ENCODE measurements around the gene CLMP.

CLMP gene

GRCh38 chr11:123056835-123057491 lies 138.1 kb downstream of the CLMP start:
- no peak for DNase-seq (ENCODE audit: low spot score in 2 of 2)
- no peak for ATAC-seq (replicated peaks; ENCODE audit: extremely low read depth, poor library complexity, severe bottlenecking)
- Mint-ChIP-seq H3K36me3 (ENCODE audit: insufficient read depth) (peaks cover 90% of the 10 kb centered on the region), H3K9me3 (no peaks in the 10 kb centered on the region), H3K27ac (ENCODE audit: low read depth) (peak overlapping the region; percentile 98), H3K4me3 (peak overlapping the region; percentile 99), H3K4me1 (peaks cover 79% of the 10 kb centered on the region), H3K27me3 (no peaks in the 10 kb centered on the region)

GRCh38 chr11:123055191-123055901 lies 139.7 kb downstream of the CLMP start:
- H3K27ac Mint-ChIP-seq (ENCODE audit: low read depth): peak overlapping the region; percentile 64
- H3K9me3 Mint-ChIP-seq: no peaks in the 10 kb centered on the region
- DNase-seq (ENCODE audit: low spot score in 2 of 2) (no peak), ATAC-seq (replicated peaks; ENCODE audit: extremely low read depth, poor library complexity, severe bottlenecking) (no peak)
- H3K4me3 Mint-ChIP-seq: no peak overlapping the region
- H3K36me3 Mint-ChIP-seq (ENCODE audit: insufficient read depth): peaks cover 81% of the 10 kb centered on the region
- H3K4me1 Mint-ChIP-seq: peaks cover 64% of the 10 kb centered on the region
- no peaks in the 10 kb centered on the region for H3K27me3 Mint-ChIP-seq

- DNase-seq (ENCODE audit: low spot score in 2 of 2) (no peak), ATAC-seq (replicated peaks; ENCODE audit: extremely low read depth, poor library complexity, severe bottlenecking) (peak; percentile 89)
- Mint-ChIP-seq H3K4me3 (peak overlapping the region; percentile 10), H3K27ac (ENCODE audit: low read depth) (peak overlapping the region; percentile 64), H3K4me1 (peaks cover 55% of the 10 kb centered on the region), H3K36me3 (ENCODE audit: insufficient read depth) (peaks cover 73% of the 10 kb centered on the region), H3K27me3 (no peaks in the 10 kb centered on the region), H3K9me3 (no peaks in the 10 kb centered on the region)
These were observed 140.6 kb downstream of the CLMP start for GRCh38 chr11:123054301-123055065.

- ATAC-seq (replicated peaks; ENCODE audit: extremely low read depth, poor library complexity, severe bottlenecking): no peak
- no peak for DNase-seq (ENCODE audit: low spot score in 2 of 2)
- H3K27me3 Mint-ChIP-seq: no peaks in the 10 kb centered on the region
- H3K9me3 Mint-ChIP-seq: no peaks in the 10 kb centered on the region
- no peak overlapping the region for H3K4me3 Mint-ChIP-seq
- no peak overlapping the region for H3K27ac Mint-ChIP-seq (ENCODE audit: low read depth)
- H3K36me3 Mint-ChIP-seq (ENCODE audit: insufficient read depth): peaks cover 59% of the 10 kb centered on the region
- peaks cover 41% of the 10 kb centered on the region for H3K4me1 Mint-ChIP-seq
These were observed 141.9 kb downstream of the CLMP start for GRCh38 chr11:123052901-123053721.

GRCh38 chr11:123051634-123052033 lies 143.4 kb downstream of the CLMP start:
- Mint-ChIP-seq H3K9me3 (no peaks in the 10 kb centered on the region), H3K4me1 (peaks cover 27% of the 10 kb centered on the region), H3K4me3 (no peak overlapping the region), H3K27ac (ENCODE audit: low read depth) (peak overlapping the region; percentile 30), H3K36me3 (ENCODE audit: insufficient read depth) (peaks cover 44% of the 10 kb centered on the region), H3K27me3 (no peaks in the 10 kb centered on the region)
- DNase-seq (ENCODE audit: low spot score in 2 of 2): no peak
- ATAC-seq (replicated peaks; ENCODE audit: extremely low read depth, poor library complexity, severe bottlenecking): no peak

GRCh38 chr11:123051146-123051545 lies 143.9 kb downstream of the CLMP start:
- peaks cover 22% of the 10 kb centered on the region for H3K4me1 Mint-ChIP-seq
- no peak for ATAC-seq (replicated peaks; ENCODE audit: extremely low read depth, poor library complexity, severe bottlenecking)
- H3K4me3 Mint-ChIP-seq: no peak overlapping the region
- H3K27me3 Mint-ChIP-seq: no peaks in the 10 kb centered on the region
- H3K27ac Mint-ChIP-seq (ENCODE audit: low read depth): no peak overlapping the region
- no peaks in the 10 kb centered on the region for H3K9me3 Mint-ChIP-seq
- DNase-seq (ENCODE audit: low spot score in 2 of 2): no peak
- H3K36me3 Mint-ChIP-seq (ENCODE audit: insufficient read depth): peaks cover 39% of the 10 kb centered on the region

GRCh38 chr11:123047947-123048293 lies 147.1 kb downstream of the CLMP start:
- H3K9me3 Mint-ChIP-seq: no peaks in the 10 kb centered on the region
- ATAC-seq (replicated peaks; ENCODE audit: extremely low read depth, poor library complexity, severe bottlenecking) (no peak), DNase-seq (ENCODE audit: low spot score in 2 of 2) (no peak)
- H3K36me3 Mint-ChIP-seq (ENCODE audit: insufficient read depth): peaks cover 17% of the 10 kb centered on the region
- H3K27ac Mint-ChIP-seq (ENCODE audit: low read depth): no peak overlapping the region
- H3K27me3 Mint-ChIP-seq: no peaks in the 10 kb centered on the region
- no peaks in the 10 kb centered on the region for H3K4me1 Mint-ChIP-seq
- H3K4me3 Mint-ChIP-seq: no peak overlapping the region

- Mint-ChIP-seq H3K27ac (ENCODE audit: low read depth) (no peak overlapping the region), H3K4me3 (no peak overlapping the region), H3K9me3 (no peaks in the 10 kb centered on the region), H3K27me3 (no peaks in the 10 kb centered on the region), H3K4me1 (no peaks in the 10 kb centered on the region), H3K36me3 (ENCODE audit: insufficient read depth) (peaks cover 15% of the 10 kb centered on the region)
- ATAC-seq (replicated peaks; ENCODE audit: extremely low read depth, poor library complexity, severe bottlenecking) (no peak), DNase-seq (ENCODE audit: low spot score in 2 of 2) (no peak)
These were observed 147.6 kb downstream of the CLMP start for GRCh38 chr11:123047266-123047946.

GRCh38 chr11:123046473-123047259 lies 148.4 kb downstream of the CLMP start:
- no peak for DNase-seq (ENCODE audit: low spot score in 2 of 2)
- Mint-ChIP-seq H3K4me1 (no peaks in the 10 kb centered on the region), H3K27ac (ENCODE audit: low read depth) (no peak overlapping the region), H3K36me3 (ENCODE audit: insufficient read depth) (peaks cover 9% of the 10 kb centered on the region), H3K9me3 (no peaks in the 10 kb centered on the region), H3K27me3 (no peaks in the 10 kb centered on the region), H3K4me3 (no peak overlapping the region)
- no peak for ATAC-seq (replicated peaks; ENCODE audit: extremely low read depth, poor library complexity, severe bottlenecking)

- H3K4me1 Mint-ChIP-seq: no peaks in the 10 kb centered on the region
These were observed 149.9 kb downstream of the CLMP start for GRCh38 chr11:123045101-123045500.

GRCh38 chr11:123041185-123041584 lies 153.9 kb downstream of the CLMP start:
- Mint-ChIP-seq H3K27me3 (no peaks in the 10 kb centered on the region), H3K4me1 (no peaks in the 10 kb centered on the region), H3K27ac (ENCODE audit: low read depth) (no peak overlapping the region), H3K4me3 (no peak overlapping the region), H3K36me3 (ENCODE audit: insufficient read depth) (peaks cover 3% of the 10 kb centered on the region), H3K9me3 (no peaks in the 10 kb centered on the region)
- DNase-seq (ENCODE audit: low spot score in 2 of 2) (no peak), ATAC-seq (replicated peaks; ENCODE audit: extremely low read depth, poor library complexity, severe bottlenecking) (no peak)

More at GRCh38 chr11:123045101-123045500, 149.9 kb downstream of the CLMP start:
- no peak overlapping the region for H3K4me3 Mint-ChIP-seq
- H3K9me3 Mint-ChIP-seq: no peaks in the 10 kb centered on the region
- ATAC-seq (replicated peaks; ENCODE audit: extremely low read depth, poor library complexity, severe bottlenecking) (no peak), DNase-seq (ENCODE audit: low spot score in 2 of 2) (no peak)
- no peaks in the 10 kb centered on the region for H3K27me3 Mint-ChIP-seq
- peaks cover 3% of the 10 kb centered on the region for H3K36me3 Mint-ChIP-seq (ENCODE audit: insufficient read depth)
- H3K27ac Mint-ChIP-seq (ENCODE audit: low read depth): no peak overlapping the region
